ENCODE results near the gene RDH5.

GRCh38 chr12:55718624-55719275 lies 1.4 kb upstream of the RDH5 start:
- no peak for TF ChIP-seq CTCF (IDR thresholded peaks at IDR 0.05)
- no peak for TF ChIP-seq POLR2A (IDR thresholded peaks at IDR 0.05; ENCODE audit: low read depth)
- no peak for TF ChIP-seq EP300 (IDR thresholded peaks at IDR 0.05)
- TF ChIP-seq POLR2AphosphoS5 (IDR thresholded peaks at IDR 0.05), result peak in 1 of 2 donors; percentile 13
